ENCODE results near the gene TSHZ1. TPM values are rescaled to one million over a fixed set of nuclear protein-coding genes. Genes with fewer than 3 reads are reported as not detected.

Gene TSHZ1
- total RNA-seq, 1 experiment from 2014 or later = 5.6 TPM

DNA sequence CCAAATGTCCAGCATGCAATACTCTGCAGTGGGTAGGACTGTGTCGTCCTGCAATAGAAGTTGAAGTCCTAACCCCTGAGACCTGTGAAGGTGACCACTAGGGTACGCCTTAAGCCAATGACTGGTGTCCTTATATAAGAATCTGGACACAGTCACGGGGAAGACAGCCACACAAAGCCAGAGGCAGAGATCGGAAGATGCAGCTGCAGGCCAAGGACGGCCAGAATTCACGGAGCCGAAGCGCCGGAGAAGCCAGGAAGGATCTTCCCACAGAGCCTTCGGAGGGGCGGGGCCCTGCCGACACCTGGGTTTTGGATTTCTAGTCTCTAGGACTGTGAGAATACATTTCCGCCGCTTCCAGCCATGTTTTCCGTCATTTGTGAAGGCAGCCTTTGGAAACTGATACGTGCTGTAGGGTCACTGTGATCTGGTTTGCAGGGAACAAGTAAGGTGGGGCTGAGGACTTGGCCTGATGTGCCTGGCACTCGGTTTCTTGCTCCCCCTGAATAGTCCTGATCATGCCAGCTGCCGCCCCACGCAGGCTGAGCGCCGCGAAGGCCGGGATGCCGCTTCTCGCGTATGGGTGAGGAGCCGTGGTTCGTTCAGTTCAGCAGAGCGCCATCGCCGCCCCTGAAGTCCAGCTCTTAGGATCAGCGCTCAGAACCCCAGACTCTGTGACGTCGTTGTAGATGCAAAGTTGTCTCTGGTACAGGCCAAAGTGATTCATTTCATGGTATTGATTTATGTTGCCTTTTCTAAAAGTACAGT lies 40.4 kb upstream of the TSHZ1 start:
- Histone ChIP-seq H3K27me3 (ENCODE audit: low read length) (peaks cover 12% of the 10 kb centered on the region), H3F3A (ENCODE audit: low read length, unreplicated experiment) (no peaks in the 10 kb centered on the region), H3K27ac (ENCODE audit: low read length) (no peak overlapping the region), H3K9ac (ENCODE audit: low read length) (no peak overlapping the region), H2AFZ (ENCODE audit: low read length) (no peak overlapping the region), H3K4me1 (ENCODE audit: insufficient read depth, low read length) (no peaks in the 10 kb centered on the region), H3K4me2 (ENCODE audit: low read length) (no peak overlapping the region), H3K9me3 (ENCODE audit: low read length) (no peaks in the 10 kb centered on the region), H3K36me3 (ENCODE audit: low read depth, low read length) (no peaks in the 10 kb centered on the region), H4K20me1 (ENCODE audit: low read length) (no peaks in the 10 kb centered on the region), H3K9me2 (replicated peaks; ENCODE audit: low read length) (no peaks in the 10 kb centered on the region), H3K79me2 (ENCODE audit: low read length) (no peaks in the 10 kb centered on the region), H3K4me3 (ENCODE audit: low read length) (no peak overlapping the region)
- ATAC-seq (no peak), DNase-seq (no peak)
- TF ChIP-seq EZH2phosphoT487 (IDR thresholded peaks at IDR 0.05; ENCODE audit: borderline replicate concordance, low read length) (no peak), EZH2 (IDR thresholded peaks at IDR 0.05; ENCODE audit: low read length, unreplicated experiment) (no peak)
- TF ChIP-seq, protein P1, sequence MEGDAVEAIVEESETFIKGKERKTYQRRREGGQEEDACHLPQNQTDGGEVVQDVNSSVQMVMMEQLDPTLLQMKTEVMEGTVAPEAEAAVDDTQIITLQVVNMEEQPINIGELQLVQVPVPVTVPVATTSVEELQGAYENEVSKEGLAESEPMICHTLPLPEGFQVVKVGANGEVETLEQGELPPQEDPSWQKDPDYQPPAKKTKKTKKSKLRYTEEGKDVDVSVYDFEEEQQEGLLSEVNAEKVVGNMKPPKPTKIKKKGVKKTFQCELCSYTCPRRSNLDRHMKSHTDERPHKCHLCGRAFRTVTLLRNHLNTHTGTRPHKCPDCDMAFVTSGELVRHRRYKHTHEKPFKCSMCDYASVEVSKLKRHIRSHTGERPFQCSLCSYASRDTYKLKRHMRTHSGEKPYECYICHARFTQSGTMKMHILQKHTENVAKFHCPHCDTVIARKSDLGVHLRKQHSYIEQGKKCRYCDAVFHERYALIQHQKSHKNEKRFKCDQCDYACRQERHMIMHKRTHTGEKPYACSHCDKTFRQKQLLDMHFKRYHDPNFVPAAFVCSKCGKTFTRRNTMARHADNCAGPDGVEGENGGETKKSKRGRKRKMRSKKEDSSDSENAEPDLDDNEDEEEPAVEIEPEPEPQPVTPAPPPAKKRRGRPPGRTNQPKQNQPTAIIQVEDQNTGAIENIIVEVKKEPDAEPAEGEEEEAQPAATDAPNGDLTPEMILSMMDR (conservative IDR thresholded peaks at IDR 0.05; ENCODE audit: low read depth, low read length) = no peak
- intact Hi-C loops (cut with micrococcal nuclease) = no loop called here
- CTCF ChIA-PET = no interaction called here
- POLR2A ChIA-PET (ENCODE audit: unreplicated experiment) = no interaction called here
- no TSS peak for BruUV-seq (replicated peaks)

DNA sequence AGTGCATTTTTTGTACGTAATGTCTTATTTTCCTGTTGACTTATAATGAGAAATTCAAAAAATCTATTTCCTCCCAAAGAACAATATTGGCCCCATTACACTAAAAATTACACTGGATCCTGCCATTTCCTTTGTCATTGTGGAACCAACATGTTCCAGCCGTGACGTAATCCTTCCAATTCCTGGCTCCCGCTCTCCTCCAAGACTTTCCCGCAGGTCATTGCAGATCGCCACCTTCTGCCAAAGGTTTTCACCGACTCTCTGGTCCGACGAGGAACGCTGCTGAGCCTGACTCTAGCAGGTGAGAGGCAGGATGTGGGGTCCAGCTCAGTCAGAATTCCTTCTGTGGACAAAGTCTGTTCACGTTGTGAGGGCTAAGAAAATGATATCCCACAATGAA lies 39.7 kb upstream of the TSHZ1 start:
- TF ChIP-seq EZH2phosphoT487 (IDR thresholded peaks at IDR 0.05; ENCODE audit: borderline replicate concordance, low read length) = no peak
- POLR2A ChIA-PET (ENCODE audit: unreplicated experiment) = no interaction called here

DNA sequence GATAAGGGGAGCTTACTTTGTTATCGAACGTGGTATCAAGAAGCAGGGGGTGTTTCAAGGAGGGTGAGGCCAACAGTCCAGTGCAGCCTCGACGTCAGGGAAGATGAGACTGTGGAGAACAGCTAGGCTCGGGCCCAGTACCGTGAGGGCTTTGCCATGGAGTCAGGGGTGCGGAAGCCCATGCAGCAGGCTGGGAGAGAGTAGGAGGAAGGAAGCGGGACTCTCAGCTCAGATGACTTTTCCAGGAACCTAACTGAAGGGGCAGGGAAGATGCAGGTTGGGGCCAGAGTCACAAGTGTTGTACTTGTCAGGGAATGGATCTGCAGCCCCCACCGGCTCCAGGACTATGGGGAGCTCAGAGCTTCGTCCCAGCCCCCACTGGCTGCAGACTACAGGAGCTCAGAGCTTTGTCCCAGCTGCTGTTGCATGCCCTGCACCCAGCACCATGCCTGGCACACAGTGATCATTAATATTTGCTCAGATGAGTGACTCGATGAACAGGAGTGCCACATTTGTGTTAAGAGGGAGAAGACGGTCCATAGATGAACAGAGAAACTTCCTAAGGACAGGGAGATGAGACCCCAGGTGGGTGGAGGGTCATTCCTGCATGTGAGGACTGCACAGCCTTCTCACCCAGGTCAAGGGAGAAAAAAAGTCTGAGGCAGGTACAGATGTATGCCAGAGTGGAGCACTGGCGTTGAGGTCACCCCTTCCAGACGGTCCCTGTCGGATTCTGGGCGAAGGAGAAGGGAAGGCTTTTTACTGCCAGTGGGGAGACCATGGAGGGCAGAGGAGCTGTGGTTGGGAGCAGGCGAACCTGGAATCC lies 38.1 kb upstream of the TSHZ1 start:
- H3F3A ChIP-seq (ENCODE audit: low read length, unreplicated experiment) = no peaks in the 10 kb centered on the region
- no peaks in the 10 kb centered on the region for H3K79me2 ChIP-seq (ENCODE audit: low read length)
- BruUV-seq (replicated peaks) = no TSS peak
- no peaks in the 10 kb centered on the region for H3K36me3 ChIP-seq (ENCODE audit: low read depth, low read length)
- ChIA-PET CTCF (no interaction called here), POLR2A (ENCODE audit: unreplicated experiment) (no interaction called here)
- H3K9me2 ChIP-seq (replicated peaks; ENCODE audit: low read length) = no peaks in the 10 kb centered on the region
- TF ChIP-seq, protein P1 (conservative IDR thresholded peaks at IDR 0.05; ENCODE audit: low read depth, low read length) = no peak
- TF ChIP-seq EZH2 (IDR thresholded peaks at IDR 0.05; ENCODE audit: low read length, unreplicated experiment) (no peak), EZH2phosphoT487 (IDR thresholded peaks at IDR 0.05; ENCODE audit: borderline replicate concordance, low read length) (no peak)
- DNase-seq (no peak), ATAC-seq (no peak)
- no peak overlapping the region for H3K4me3 ChIP-seq (ENCODE audit: low read length)
- intact Hi-C loops (cut with micrococcal nuclease) = no loop called here
- H3K9ac ChIP-seq (ENCODE audit: low read length) = no peak overlapping the region
- no peak overlapping the region for H3K27ac ChIP-seq (ENCODE audit: low read length)
- H4K20me1 ChIP-seq (ENCODE audit: low read length) = no peaks in the 10 kb centered on the region
- no peaks in the 10 kb centered on the region for H3K4me1 ChIP-seq (ENCODE audit: insufficient read depth, low read length)
- H3K9me3 ChIP-seq (ENCODE audit: low read length) = no peaks in the 10 kb centered on the region
- H3K4me2 ChIP-seq (ENCODE audit: low read length) = no peak overlapping the region
- H3K27me3 ChIP-seq (ENCODE audit: low read length) = peaks cover 11% of the 10 kb centered on the region
- H2AFZ ChIP-seq (ENCODE audit: low read length) = no peak overlapping the region

More for the DNA sequence above, 39.7 kb upstream of the TSHZ1 start:
- Histone ChIP-seq H4K20me1 (ENCODE audit: low read length) (no peaks in the 10 kb centered on the region), H3F3A (ENCODE audit: low read length, unreplicated experiment) (no peaks in the 10 kb centered on the region), H3K27ac (ENCODE audit: low read length) (no peak overlapping the region), H3K36me3 (ENCODE audit: low read depth, low read length) (no peaks in the 10 kb centered on the region), H3K4me2 (ENCODE audit: low read length) (no peak overlapping the region), H3K4me3 (ENCODE audit: low read length) (no peak overlapping the region), H3K79me2 (ENCODE audit: low read length) (no peaks in the 10 kb centered on the region), H3K9ac (ENCODE audit: low read length) (no peak overlapping the region), H3K4me1 (ENCODE audit: insufficient read depth, low read length) (no peaks in the 10 kb centered on the region), H3K9me3 (ENCODE audit: low read length) (no peaks in the 10 kb centered on the region), H2AFZ (ENCODE audit: low read length) (no peak overlapping the region), H3K27me3 (ENCODE audit: low read length) (peaks cover 12% of the 10 kb centered on the region), H3K9me2 (replicated peaks; ENCODE audit: low read length) (no peaks in the 10 kb centered on the region)
- intact Hi-C loops (cut with micrococcal nuclease) = no loop called here
- ATAC-seq (no peak), DNase-seq (no peak)
- BruUV-seq (replicated peaks) = no TSS peak
- CTCF ChIA-PET = no interaction called here

Data from PC-3 (cell line).